Thyroid gland (tissue), 4 donors: ENCODE results near the gene CYFIP1. TPM values are rescaled to one million over a fixed set of nuclear protein-coding genes. Genes with fewer than 3 reads are reported as not detected.

ENCODE experiments used
- DNase-seq, 2 donors: peaks; one replicate each; pipeline ENCODE4 v3.0.0-alpha.2; 2019
- H3K27ac ChIP-seq, 3 donors: fragments of 200-600 bp; sonication (generic); 1 replicate in 2 of 3; 2 replicates in 1 of 3; pipeline ENCODE4 v1.5.1; 2016 to 2019; ENCODE audit warnings: mild to moderate bottlenecking in 1 of 3, moderate library complexity in 1 of 3
- H3K27me3 ChIP-seq: fragments of 200-600 bp; sonication (generic); one replicate; pipeline ENCODE4 v1.5.1; 2019
- H3K36me3 ChIP-seq, 2 donors: fragments of 200-600 bp; sonication (generic); one replicate each; pipeline ENCODE4 v1.5.1; 2016 to 2019
- H3K4me1 ChIP-seq, 2 donors: fragments of 200-600 bp; sonication (generic); one replicate each; pipeline ENCODE4 v1.5.1; 2017 to 2019
- H3K4me3 ChIP-seq, 3 donors: fragments of 200-600 bp; sonication (generic); replicated peaks in 1 of 3; 1 replicate in 2 of 3; 2 replicates in 1 of 3; pipeline ENCODE4 v1.5.1; 2016; ENCODE audit warnings: mild to moderate bottlenecking in 1 of 3
- H3K9me3 ChIP-seq: fragments of 200-600 bp; sonication (generic); one replicate; pipeline ENCODE4 v1.5.1; 2017
- CTCF ChIP-seq, 6 experiments: fragments of 200-600 bp in 3 of 6; fragments of 450-650 bp in 3 of 6; sonication (generic) in 3 of 6; IDR thresholded peaks; one replicate each; pipeline ENCODE4 v1.5.1; 2016 to 2019; ENCODE audit warnings: antibody characterized with exemption in 6 of 6, mild to moderate bottlenecking in 2 of 6, inconsistent platforms in 1 of 6, moderate library complexity in 1 of 6
- POLR2A ChIP-seq, 2 donors: fragments of 450-650 bp; IDR thresholded peaks; one replicate each; pipeline ENCODE4 v1.6.1; 2017; ENCODE audit warnings: antibody characterized with exemption in 2 of 2, mild to moderate bottlenecking in 2 of 2, moderate library complexity in 1 of 2
- WGBS, 2 donors: methylation state at CpG; one replicate each; pipeline ENCODE4 v1.1.5; 2017; 5-methylcytosine and 5-hydroxymethylcytosine counted together
- intact Hi-C: fragments of 100-400 bp; cut with DNase I; formaldehyde crosslinking; loops from one replicate; pipeline ENCODE4 v1.15.1; 2023
- total RNA-seq, 4 donors: library from RNA; depleted of rRNA; stranded (reverse); fragments of >200 nt; gene quantifications; one replicate each; pipeline ENCODE4 v1.2.3, GENCODE V29; 2016

CYFIP1 gene
- total RNA-seq, 4 donors from 2014 or later: 89.1 to 138 (median 131) TPM

- Histone ChIP-seq H3K36me3 (peaks cover 0 to 7% of the 10 kb centered on the region in 2 donors), H3K4me3 (no peak overlapping the region), H3K27me3 (no peaks in the 10 kb centered on the region), H3K9me3 (no peaks in the 10 kb centered on the region), H3K27ac (peak overlapping the region in 1 of 3 donors; percentile 20), H3K4me1 (peaks cover 4 to 19% of the 10 kb centered on the region in 2 donors)
- 55 to 59% methylated on average over 20 of the region's 21 CpGs for WGBS, 2 donors
- TF ChIP-seq POLR2A (IDR thresholded peaks at IDR 0.05) (no peak), CTCF (IDR thresholded peaks at IDR 0.05) (no peak)
- intact Hi-C loops: no loop called here
- peak in 1 of 2 donors; percentile 14 for DNase-seq
These were observed 31.1 kb downstream of the CYFIP1 start for GRCh38 chr15:22949074-22949547.

GRCh38 chr15:22948056-22948455 is 32.1 kb downstream of the CYFIP1 start:
- TF ChIP-seq CTCF (IDR thresholded peaks at IDR 0.05) (no peak), POLR2A (IDR thresholded peaks at IDR 0.05) (no peak)
- Histone ChIP-seq H3K27ac (no peak overlapping the region), H3K4me1 (peaks cover 4 to 19% of the 10 kb centered on the region in 2 donors), H3K9me3 (no peaks in the 10 kb centered on the region), H3K27me3 (no peaks in the 10 kb centered on the region), H3K4me3 (no peak overlapping the region), H3K36me3 (peaks cover 8 to 11% of the 10 kb centered on the region in 2 donors)
- intact Hi-C loops: no loop called here
- 58 to 73% methylated on average over 3 to 4 of the region's 4 CpGs for WGBS, 2 donors
- DNase-seq: no peak

- WGBS, 2 donors: 85 to 87% methylated on average over 21 to 24 of the region's 27 CpGs
- peaks cover 4 to 19% of the 10 kb centered on the region in 2 donors for H3K4me1 ChIP-seq
- no peaks in the 10 kb centered on the region for H3K27me3 ChIP-seq
- peaks cover 15 to 18% of the 10 kb centered on the region in 2 donors for H3K36me3 ChIP-seq
- intact Hi-C loops: no loop called here
- H3K9me3 ChIP-seq: no peaks in the 10 kb centered on the region
- TF ChIP-seq POLR2A (IDR thresholded peaks at IDR 0.05) (no peak), CTCF (IDR thresholded peaks at IDR 0.05) (no peak)
- no peak for DNase-seq
- H3K4me3 ChIP-seq: no peak overlapping the region
- no peak overlapping the region for H3K27ac ChIP-seq
These were observed 32.8 kb downstream of the CYFIP1 start for GRCh38 chr15:22947101-22948000.

- no peak for TF ChIP-seq POLR2A (IDR thresholded peaks at IDR 0.05)
- TF ChIP-seq CTCF (IDR thresholded peaks at IDR 0.05): no peak
- peaks cover 21 to 22% of the 10 kb centered on the region in 2 donors for H3K36me3 ChIP-seq
- H3K27ac ChIP-seq: no peak overlapping the region
- no peaks in the 10 kb centered on the region for H3K9me3 ChIP-seq
- intact Hi-C loops: no loop called here
- 78% methylated on average over 10 of the region's 10 CpGs for WGBS, 2 donors
- H3K27me3 ChIP-seq: no peaks in the 10 kb centered on the region
- no peak for DNase-seq
- H3K4me1 ChIP-seq: peaks cover 4 to 19% of the 10 kb centered on the region in 2 donors
- no peak overlapping the region for H3K4me3 ChIP-seq
These were observed 35.1 kb downstream of the CYFIP1 start for GRCh38 chr15:22945071-22945470.

- TF ChIP-seq POLR2A (IDR thresholded peaks at IDR 0.05) (no peak), CTCF (IDR thresholded peaks at IDR 0.05) (no peak)
- H3K9me3 ChIP-seq: no peaks in the 10 kb centered on the region
- peaks cover 21 to 22% of the 10 kb centered on the region in 2 donors for H3K36me3 ChIP-seq
- DNase-seq: peak; percentile 69 to 79
- no peak overlapping the region for H3K27ac ChIP-seq
- H3K4me3 ChIP-seq: no peak overlapping the region
- 51 to 55% methylated on average over 8 of the region's 8 CpGs for WGBS, 2 donors
- no peaks in the 10 kb centered on the region for H3K27me3 ChIP-seq
- H3K4me1 ChIP-seq: peaks cover 4 to 19% of the 10 kb centered on the region in 2 donors
- intact Hi-C loops: no loop called here
These were observed 35.5 kb downstream of the CYFIP1 start for GRCh38 chr15:22944651-22945050.
